GM12892 (cell line): ENCODE results near the gene PPM1B.

ENCODE experiments used
- POLR2A ChIP-seq: IDR thresholded peaks from 2 replicates; pipeline ENCODE4 v1.6.1; 2011; ENCODE audit warnings: low read depth, low read length, control low read depth
- TAF1 ChIP-seq: IDR thresholded peaks from 2 replicates; pipeline ENCODE4 v1.6.1; 2011; ENCODE audit warnings: low read depth, mild to moderate bottlenecking, control low read depth, low read length, borderline replicate concordance

DNA sequence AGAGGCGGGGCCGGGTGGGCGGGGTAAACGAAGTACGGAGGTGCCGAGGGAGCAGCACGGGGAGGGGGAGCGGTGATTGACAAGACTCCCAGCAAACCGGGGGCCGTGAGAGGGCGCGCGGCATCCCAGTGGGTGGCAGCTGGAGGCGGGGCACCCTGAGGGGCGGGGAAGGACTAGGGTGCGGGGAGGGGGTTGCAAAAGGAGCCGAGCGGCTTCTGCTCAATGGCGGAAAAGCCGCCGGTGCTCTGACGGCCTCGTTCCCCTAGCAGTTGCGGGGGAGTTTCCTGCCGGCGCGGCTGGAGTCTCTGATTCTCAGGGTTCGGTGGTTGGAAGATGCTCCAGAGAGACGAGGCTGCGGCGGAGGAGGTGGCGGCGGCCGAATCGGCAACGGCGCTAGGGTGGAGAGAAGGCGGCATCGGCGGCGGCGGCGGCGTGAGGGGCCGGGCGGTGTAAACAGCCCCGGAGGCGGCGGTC is at the start of gene PPM1B:
- TF ChIP-seq TAF1 (peak; percentile 87; the same call in 1 of the 2 replicates), POLR2A (peak; percentile 93)
